ENCODE results near the gene SERPINF2.
A peak's percentile ranks its signal among the peaks of the same experiment; 100 is the strongest.
"Not testable (repeated sequence)": the region's sequence is repeated elsewhere in the genome, so short reads cannot be mapped to it uniquely, and the experiment has no call there.

The SERPINF2 gene

GRCh38 chr17:1716076-1716911 lies 26.4 kb upstream of the SERPINF2 start:
- DNase-seq: peak; percentile 100

GRCh38 chr17:1716912-1717695 lies 25.6 kb upstream of the SERPINF2 start:
- peak; percentile 40 to 98 (median 74) for DNase-seq

GRCh38 chr17:1718362-1719165 lies 24.1 kb upstream of the SERPINF2 start:
- no peak for DNase-seq

- peak in 4 of 5 experiments; percentile 38 to 68 (median 56) for DNase-seq
These were observed 21.8 kb upstream of the SERPINF2 start for GRCh38 chr17:1720856-1721386.

- DNase-seq: not testable (repeated sequence)
These were observed 20.6 kb upstream of the SERPINF2 start for GRCh38 chr17:1722022-1722421.

GRCh38 chr17:1724351-1724868 lies 18.3 kb upstream of the SERPINF2 start, which contains the start of gene WDR81:
Gene WDR81 (plus strand): TSS chr17:1724704. CDS start chr17:1724960, 256 bp downstream.
- DNase-seq: peak; percentile 74 to 92 (median 79)

GRCh38 chr17:1724869-1725641 lies 17.6 kb upstream of the SERPINF2 start:
- DNase-seq: no peak

- no peak for DNase-seq
These were observed 16.8 kb upstream of the SERPINF2 start for GRCh38 chr17:1725642-1726511.

GRCh38 chr17:1726626-1727257 lies 15.9 kb upstream of the SERPINF2 start:
- DNase-seq: no peak

GRCh38 chr17:1727258-1727789 lies 15.3 kb upstream of the SERPINF2 start:
- DNase-seq: no peak

- DNase-seq: no peak
These were observed 14.6 kb upstream of the SERPINF2 start for GRCh38 chr17:1727876-1728630.

GRCh38 chr17:1729966-1730325 lies 12.7 kb upstream of the SERPINF2 start:
- no peak for DNase-seq

- no peak for DNase-seq
These were observed 12.1 kb upstream of the SERPINF2 start for GRCh38 chr17:1730326-1731193.

GRCh38 chr17:1731194-1731506 lies 11.5 kb upstream of the SERPINF2 start:
- DNase-seq: no peak

GRCh38 chr17:1732241-1732832 lies 10.3 kb upstream of the SERPINF2 start:
- no peak for DNase-seq

GRCh38 chr17:1732833-1733321 lies 9.8 kb upstream of the SERPINF2 start:
- DNase-seq: no peak

- DNase-seq: no peak
These were observed 8.9 kb upstream of the SERPINF2 start for GRCh38 chr17:1733759-1734158.

- no peak for DNase-seq
These were observed 7.3 kb upstream of the SERPINF2 start for GRCh38 chr17:1735418-1735817.
